ENCODE data around the gene DIPK1C.

DNA sequence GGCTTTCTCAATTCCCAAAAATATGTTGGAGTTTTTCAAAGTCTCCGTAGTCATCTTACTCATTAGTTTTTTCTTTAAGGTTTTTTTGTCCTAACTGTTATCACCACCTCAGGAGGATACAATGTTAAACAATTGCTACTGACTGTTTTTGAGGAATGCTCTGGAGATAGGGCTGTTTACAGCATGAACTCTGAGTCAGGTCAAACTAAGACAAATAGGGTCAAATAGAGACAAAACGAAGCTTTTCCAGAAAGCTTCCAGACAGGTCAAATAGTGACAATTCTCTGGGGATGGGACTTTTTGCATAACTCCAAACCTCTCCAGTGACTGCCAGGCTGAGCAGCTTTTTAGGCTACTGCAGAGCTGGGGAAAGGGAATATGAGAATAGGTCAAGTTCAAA is 15.2 kb upstream of the DIPK1C start:
- TF ChIP-seq, protein P1, sequence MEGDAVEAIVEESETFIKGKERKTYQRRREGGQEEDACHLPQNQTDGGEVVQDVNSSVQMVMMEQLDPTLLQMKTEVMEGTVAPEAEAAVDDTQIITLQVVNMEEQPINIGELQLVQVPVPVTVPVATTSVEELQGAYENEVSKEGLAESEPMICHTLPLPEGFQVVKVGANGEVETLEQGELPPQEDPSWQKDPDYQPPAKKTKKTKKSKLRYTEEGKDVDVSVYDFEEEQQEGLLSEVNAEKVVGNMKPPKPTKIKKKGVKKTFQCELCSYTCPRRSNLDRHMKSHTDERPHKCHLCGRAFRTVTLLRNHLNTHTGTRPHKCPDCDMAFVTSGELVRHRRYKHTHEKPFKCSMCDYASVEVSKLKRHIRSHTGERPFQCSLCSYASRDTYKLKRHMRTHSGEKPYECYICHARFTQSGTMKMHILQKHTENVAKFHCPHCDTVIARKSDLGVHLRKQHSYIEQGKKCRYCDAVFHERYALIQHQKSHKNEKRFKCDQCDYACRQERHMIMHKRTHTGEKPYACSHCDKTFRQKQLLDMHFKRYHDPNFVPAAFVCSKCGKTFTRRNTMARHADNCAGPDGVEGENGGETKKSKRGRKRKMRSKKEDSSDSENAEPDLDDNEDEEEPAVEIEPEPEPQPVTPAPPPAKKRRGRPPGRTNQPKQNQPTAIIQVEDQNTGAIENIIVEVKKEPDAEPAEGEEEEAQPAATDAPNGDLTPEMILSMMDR (IDR thresholded peaks at IDR 0.05), result no peak
- TF ChIP-seq POLR2A (IDR thresholded peaks at IDR 0.05), result no peak

All from vagina (tissue), 2 donors.